Fibroblast of lung (primary cell): ENCODE measurements around the gene ANO3. TPM values are rescaled to one million over a fixed set of nuclear protein-coding genes. Genes with fewer than 3 reads are reported as not detected.
A peak's percentile ranks its signal among the peaks of the same experiment; 100 is the strongest.

Experiments used
- DNase-seq, 2 donors: peaks; one replicate each; pipeline versions ENCODE4 v3.0.0 to v3.0.0-alpha.2; 2010; ENCODE audit warnings: low read depth in 2 of 2
- H2AFZ ChIP-seq: 2 replicates; pipeline ENCODE4 v1.5.1; 2012; ENCODE audit warnings: low read length, control low read depth, inconsistent platforms
- H3K27ac ChIP-seq: 2 replicates; pipeline ENCODE4 v1.5.1; 2011; ENCODE audit warnings: low read length, control low read depth; ENCODE audit not compliant: insufficient read depth
- H3K27me3 ChIP-seq: 2 replicates; pipeline ENCODE4 v1.5.1; 2011; ENCODE audit warnings: mild to moderate bottlenecking, low read length; ENCODE audit not compliant: control insufficient read depth, insufficient read depth
- H3K36me3 ChIP-seq: 2 replicates; pipeline ENCODE4 v1.5.1; 2011; ENCODE audit warnings: low read length; ENCODE audit not compliant: control insufficient read depth, insufficient read depth
- H3K4me1 ChIP-seq: 2 replicates; pipeline ENCODE4 v1.5.1; 2011; ENCODE audit warnings: low read length; ENCODE audit not compliant: control insufficient read depth, insufficient read depth; ENCODE audit errors: extremely low read depth
- H3K4me2 ChIP-seq: 2 replicates; pipeline ENCODE4 v1.5.1; 2011; ENCODE audit warnings: low read length, control low read depth; ENCODE audit not compliant: insufficient read depth; ENCODE audit errors: extremely low read depth
- H3K4me3 ChIP-seq, 4 experiments: fragments of 200-600 bp in 1 of 4; sonication (generic) in 1 of 4; replicated peaks in 1 of 4; 2 replicates each; pipeline ENCODE4 v1.5.1; 2011 to 2016; ENCODE audit warnings: low read length in 4 of 4, low read depth in 3 of 4, mild to moderate bottlenecking in 3 of 4, control low read depth in 2 of 4, inconsistent platforms in 1 of 4, mixed read lengths in 1 of 4; ENCODE audit not compliant: insufficient read depth in 1 of 4; ENCODE audit errors: control extremely low read depth in 1 of 4
- H3K79me2 ChIP-seq: 2 replicates; pipeline ENCODE4 v1.5.1; 2012; ENCODE audit warnings: mild to moderate bottlenecking, low read length, inconsistent platforms; ENCODE audit not compliant: control insufficient read depth, insufficient read depth
- H3K9ac ChIP-seq: 2 replicates; pipeline ENCODE4 v1.5.1; 2011; ENCODE audit warnings: mild to moderate bottlenecking, low read length, control low read depth; ENCODE audit not compliant: insufficient read depth
- H3K9me3 ChIP-seq: 2 replicates; pipeline ENCODE4 v1.5.1; 2012; ENCODE audit warnings: low read depth, low read length; ENCODE audit not compliant: control insufficient read depth, insufficient read depth
- H4K20me1 ChIP-seq: 2 replicates; pipeline ENCODE4 v1.5.1; 2011; ENCODE audit warnings: low read length; ENCODE audit not compliant: control insufficient read depth, insufficient read depth; ENCODE audit errors: extremely low read depth
- CTCF ChIP-seq, 2 donors: IDR thresholded peaks in 1 of 2; conservative IDR thresholded peaks in 1 of 2; 1 replicate in 1 of 2; 2 replicates in 1 of 2; pipeline ENCODE4 v1.5.1; 2011 to 2012; ENCODE audit warnings: low read length in 2 of 2, control low read depth in 1 of 2, inconsistent platforms in 1 of 2, low read depth in 1 of 2, mild to moderate bottlenecking in 1 of 2
- EZH2 ChIP-seq: IDR thresholded peaks from 2 replicates; pipeline ENCODE4 v1.5.1; 2012; ENCODE audit warnings: low read length, control low read depth, mild to moderate bottlenecking; ENCODE audit errors: missing control alignments
- polyA plus RNA-seq, 2 donors: library from polyadenylated mRNA; depleted of rRNA in 1 of 2; stranded (reverse) in 1 of 2; unstranded in 1 of 2; fragments of >200 nt; gene quantifications; 2 replicates each; pipeline ENCODE4 v1.2.1, GENCODE V29; 2011 to 2012; ENCODE audit warnings: missing spikeins in 1 of 2
- total RNA-seq: library from RNA; depleted of rRNA; stranded (reverse); fragments of >200 nt; gene quantifications from 2 replicates; pipeline ENCODE4 v1.2.1, GENCODE V29; 2014

Gene ANO3
- total and polyA plus RNA-seq, 2 donors (not counting 1 experiment from before 2014, with no cell fraction given) = 2.2 to 5.1 TPM

- H3K27ac ChIP-seq = no peak overlapping the region
- TF ChIP-seq EZH2 (no peak), CTCF (conservative IDR thresholded peaks at IDR 0.05 in 1 of 2, IDR thresholded peaks at IDR 0.05 in 1 of 2; ENCODE audit: low read depth in 1 of 2, low read length in 2 of 2) (no peak)
- H2AFZ ChIP-seq = no peak overlapping the region
- H3K9me3 ChIP-seq = no peaks in the 10 kb centered on the region
- H3K27me3 ChIP-seq = no peaks in the 10 kb centered on the region
- no peaks in the 10 kb centered on the region for H3K79me2 ChIP-seq
- no peak overlapping the region for H3K9ac ChIP-seq
- H3K4me3 ChIP-seq = no peak overlapping the region
- DNase-seq = no peak
- no peaks in the 10 kb centered on the region for H3K36me3 ChIP-seq
- no peak overlapping the region for H3K4me2 ChIP-seq
- H3K4me1 ChIP-seq = no peaks in the 10 kb centered on the region
- no peaks in the 10 kb centered on the region for H4K20me1 ChIP-seq
Observed at GRCh38 chr11:26439854-26440253, 107.9 kb downstream of the ANO3 start.

- Histone ChIP-seq H3K4me2 (no peak overlapping the region), H3K36me3 (no peaks in the 10 kb centered on the region), H3K9me3 (no peaks in the 10 kb centered on the region), H3K27me3 (no peaks in the 10 kb centered on the region), H3K9ac (no peak overlapping the region), H3K27ac (no peak overlapping the region), H2AFZ (no peak overlapping the region), H3K4me3 (no peak overlapping the region), H3K4me1 (no peaks in the 10 kb centered on the region), H3K79me2 (no peaks in the 10 kb centered on the region), H4K20me1 (no peaks in the 10 kb centered on the region)
- peak; percentile 54 to 84 for DNase-seq
- TF ChIP-seq CTCF (conservative IDR thresholded peaks at IDR 0.05 in 1 of 2, IDR thresholded peaks at IDR 0.05 in 1 of 2; ENCODE audit: low read depth in 1 of 2, low read length in 2 of 2) (no peak), EZH2 (no peak)
Observed at GRCh38 chr11:26442131-26442530, 110.2 kb downstream of the ANO3 start.

GRCh38 chr11:26443617-26444016, 111.7 kb downstream of the ANO3 start:
- TF ChIP-seq EZH2 = no peak
- no peak for TF ChIP-seq CTCF (conservative IDR thresholded peaks at IDR 0.05 in 1 of 2, IDR thresholded peaks at IDR 0.05 in 1 of 2; ENCODE audit: low read depth in 1 of 2, low read length in 2 of 2)
- H3K9me3 ChIP-seq = no peaks in the 10 kb centered on the region
- H3K27ac ChIP-seq = no peak overlapping the region
- H3K79me2 ChIP-seq = no peaks in the 10 kb centered on the region
- H2AFZ ChIP-seq = no peak overlapping the region
- no peak overlapping the region for H3K4me3 ChIP-seq
- no peaks in the 10 kb centered on the region for H3K36me3 ChIP-seq
- H4K20me1 ChIP-seq = no peaks in the 10 kb centered on the region
- no peak for DNase-seq
- H3K27me3 ChIP-seq = no peaks in the 10 kb centered on the region
- no peak overlapping the region for H3K9ac ChIP-seq
- no peaks in the 10 kb centered on the region for H3K4me1 ChIP-seq
- no peak overlapping the region for H3K4me2 ChIP-seq
